ENCODE data around the gene DCBLD2.

Gene DCBLD2

DNA sequence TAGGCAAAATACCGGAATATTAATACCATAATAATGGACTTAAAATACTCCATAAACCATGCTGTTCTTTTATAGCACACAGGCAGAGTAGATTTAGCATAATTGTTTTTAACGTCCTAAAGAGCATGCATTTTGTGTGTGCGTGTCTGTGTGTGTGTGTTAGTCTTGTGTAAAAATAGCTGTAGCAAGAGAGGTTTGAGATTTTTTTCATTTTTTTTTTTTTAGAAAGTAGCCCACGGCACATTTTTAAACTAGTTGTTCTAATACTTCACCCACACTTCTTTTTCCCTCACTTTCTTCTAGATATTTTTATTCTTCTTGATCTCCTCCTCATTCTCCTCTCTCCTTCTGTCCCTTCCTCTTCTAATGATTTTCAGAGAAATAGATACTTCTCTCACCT, 145.9 kb downstream of the DCBLD2 start:
- no peak for DNase-seq (ENCODE audit: low read depth)
- no peak overlapping the region for H3K4me3 ChIP-seq (ENCODE audit: low read length)
- TF ChIP-seq, protein P1, sequence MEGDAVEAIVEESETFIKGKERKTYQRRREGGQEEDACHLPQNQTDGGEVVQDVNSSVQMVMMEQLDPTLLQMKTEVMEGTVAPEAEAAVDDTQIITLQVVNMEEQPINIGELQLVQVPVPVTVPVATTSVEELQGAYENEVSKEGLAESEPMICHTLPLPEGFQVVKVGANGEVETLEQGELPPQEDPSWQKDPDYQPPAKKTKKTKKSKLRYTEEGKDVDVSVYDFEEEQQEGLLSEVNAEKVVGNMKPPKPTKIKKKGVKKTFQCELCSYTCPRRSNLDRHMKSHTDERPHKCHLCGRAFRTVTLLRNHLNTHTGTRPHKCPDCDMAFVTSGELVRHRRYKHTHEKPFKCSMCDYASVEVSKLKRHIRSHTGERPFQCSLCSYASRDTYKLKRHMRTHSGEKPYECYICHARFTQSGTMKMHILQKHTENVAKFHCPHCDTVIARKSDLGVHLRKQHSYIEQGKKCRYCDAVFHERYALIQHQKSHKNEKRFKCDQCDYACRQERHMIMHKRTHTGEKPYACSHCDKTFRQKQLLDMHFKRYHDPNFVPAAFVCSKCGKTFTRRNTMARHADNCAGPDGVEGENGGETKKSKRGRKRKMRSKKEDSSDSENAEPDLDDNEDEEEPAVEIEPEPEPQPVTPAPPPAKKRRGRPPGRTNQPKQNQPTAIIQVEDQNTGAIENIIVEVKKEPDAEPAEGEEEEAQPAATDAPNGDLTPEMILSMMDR (conservative IDR thresholded peaks at IDR 0.05; ENCODE audit: low read length) = no peak

DNA sequence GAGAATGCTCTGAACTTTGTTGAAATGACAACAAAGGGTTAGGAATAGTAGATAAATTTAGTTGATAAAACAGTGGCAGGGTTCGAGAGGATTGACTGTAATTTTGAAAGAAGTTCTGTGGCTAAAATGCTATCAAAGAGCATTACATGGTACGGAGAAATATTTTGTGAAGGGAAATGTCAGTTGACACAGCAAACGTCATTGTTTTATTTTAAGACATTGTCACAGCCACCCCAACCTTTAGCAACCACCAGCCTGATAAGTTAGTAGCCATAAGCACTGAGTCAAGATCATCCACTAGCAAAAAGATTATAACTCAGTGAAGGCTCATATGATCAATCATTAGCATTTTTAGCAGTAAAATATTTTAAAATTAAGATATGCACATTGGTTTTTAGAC, 147.0 kb downstream of the DCBLD2 start:
- DNase-seq (ENCODE audit: low read depth) = no peak
- H3K4me3 ChIP-seq (ENCODE audit: low read length) = no peak overlapping the region
- TF ChIP-seq, protein P1 (conservative IDR thresholded peaks at IDR 0.05; ENCODE audit: low read length) = no peak

DNA sequence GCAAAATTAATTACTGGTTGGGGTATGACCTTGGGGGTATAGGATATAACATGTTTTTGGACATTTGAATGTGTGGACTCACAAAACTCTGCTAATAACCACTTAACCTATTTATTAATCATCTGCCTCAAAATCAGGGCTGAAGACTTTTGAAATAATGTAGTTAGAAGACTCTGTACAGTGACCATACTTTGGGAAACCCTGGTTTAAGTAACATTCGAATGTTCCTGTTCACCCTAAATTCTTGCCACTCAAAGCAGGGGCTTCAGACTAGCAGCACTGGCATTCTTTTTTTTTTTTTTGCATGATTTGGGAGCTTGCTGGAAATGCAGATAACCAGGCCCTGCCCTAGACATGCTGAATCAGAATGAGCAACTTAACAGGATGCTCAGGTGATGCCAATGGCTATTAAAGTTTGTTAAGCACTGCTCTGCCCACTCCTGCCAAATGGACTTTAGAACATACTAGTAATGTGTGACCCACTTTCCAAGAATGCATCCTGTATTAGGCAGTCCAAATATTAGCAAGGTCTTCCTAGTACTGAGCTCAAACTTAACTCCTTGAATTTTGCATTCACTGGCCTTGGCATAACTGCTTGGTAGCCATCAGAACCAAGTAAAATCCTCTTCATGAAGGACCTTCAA, 151.1 kb downstream of the DCBLD2 start:
- no peak overlapping the region for H3K4me3 ChIP-seq (ENCODE audit: low read length)
- no peak for DNase-seq (ENCODE audit: low read depth)
- TF ChIP-seq, protein P1 (conservative IDR thresholded peaks at IDR 0.05; ENCODE audit: low read length) = no peak

DNA sequence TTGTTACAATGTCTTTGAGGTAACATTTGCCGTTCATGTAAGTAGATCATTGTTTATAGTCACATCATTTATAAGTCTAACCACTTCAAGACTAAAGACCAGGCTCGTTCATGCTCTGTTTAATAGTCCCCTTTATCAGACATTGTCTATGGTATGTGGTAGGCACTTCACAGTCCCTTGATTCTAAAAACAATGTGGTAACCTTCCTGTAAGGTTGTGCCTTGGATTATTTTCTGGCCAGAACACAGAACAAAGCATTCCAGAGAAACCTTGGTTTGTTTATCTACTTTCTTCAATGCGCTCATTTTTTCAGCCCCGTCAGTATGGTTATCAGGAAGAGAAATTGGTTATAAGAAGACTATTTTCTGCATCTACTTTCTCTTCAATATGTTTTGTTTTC, 154.6 kb downstream of the DCBLD2 start:
- TF ChIP-seq, protein P1 (conservative IDR thresholded peaks at IDR 0.05; ENCODE audit: low read length) = no peak

DNA sequence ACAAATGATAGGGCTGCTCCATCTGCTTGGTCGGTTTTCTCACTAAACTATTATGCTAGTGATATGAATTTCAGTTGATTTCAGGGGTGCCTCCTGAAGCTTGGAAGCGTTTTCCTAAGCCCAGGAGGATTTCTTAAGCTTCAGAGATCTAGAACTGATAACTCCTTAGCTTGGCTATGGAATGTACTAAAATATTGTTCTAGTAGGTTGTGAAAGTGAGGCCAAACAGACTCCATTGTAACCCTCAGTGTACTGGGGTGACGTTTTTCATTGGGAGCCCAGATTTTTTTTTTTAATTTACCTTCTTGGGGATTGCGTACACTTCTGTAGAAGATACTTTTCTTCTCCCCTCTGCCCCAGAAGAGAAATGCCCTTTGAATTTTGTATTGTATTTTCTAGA, 155.4 kb downstream of the DCBLD2 start:
- H3K4me3 ChIP-seq (ENCODE audit: low read length) = no peak overlapping the region
- TF ChIP-seq, protein P1 (conservative IDR thresholded peaks at IDR 0.05; ENCODE audit: low read length) = no peak
- no peak for DNase-seq (ENCODE audit: low read depth)

More for the DNA sequence above, 154.6 kb downstream of the DCBLD2 start:
- H3K4me3 ChIP-seq (ENCODE audit: low read length) = no peak overlapping the region
- DNase-seq (ENCODE audit: low read depth) = no peak

All from AG10803 (cell line).